DMS153 treated with DMSO at 0.1 percent for 48 hours (cell line): ENCODE measurements around the gene GRB10.
"Not testable (repeated sequence)": the region's sequence is repeated elsewhere in the genome, so short reads cannot be mapped to it uniquely, and the experiment has no call there.

Source experiments
- DNase-seq: peaks from one replicate; lab custom pipeline; 2025; ENCODE audit not compliant: unreplicated experiment; lab: John Stamatoyannopoulos, UW

The GRB10 gene

DNA sequence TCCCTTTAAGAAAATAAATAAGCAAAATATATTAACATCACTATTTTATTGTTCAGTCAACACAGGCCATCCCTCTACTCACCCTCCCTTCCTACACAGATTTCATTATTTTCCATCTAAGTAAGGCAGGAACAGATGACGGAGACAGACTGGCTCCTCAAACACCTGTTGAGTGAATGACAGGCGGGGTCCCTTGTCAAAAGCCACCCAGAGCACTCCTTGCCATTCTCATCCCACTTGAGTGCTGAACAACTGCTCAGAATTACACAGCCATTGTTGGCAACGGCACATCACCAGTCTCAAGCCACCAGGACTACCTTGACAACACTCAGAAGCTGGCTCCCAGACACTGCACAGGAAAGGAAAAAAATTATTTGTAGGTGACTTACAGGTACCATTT, 3.3 kb downstream of the GRB10 start:
- DNase-seq, result peak; percentile 35

DNA sequence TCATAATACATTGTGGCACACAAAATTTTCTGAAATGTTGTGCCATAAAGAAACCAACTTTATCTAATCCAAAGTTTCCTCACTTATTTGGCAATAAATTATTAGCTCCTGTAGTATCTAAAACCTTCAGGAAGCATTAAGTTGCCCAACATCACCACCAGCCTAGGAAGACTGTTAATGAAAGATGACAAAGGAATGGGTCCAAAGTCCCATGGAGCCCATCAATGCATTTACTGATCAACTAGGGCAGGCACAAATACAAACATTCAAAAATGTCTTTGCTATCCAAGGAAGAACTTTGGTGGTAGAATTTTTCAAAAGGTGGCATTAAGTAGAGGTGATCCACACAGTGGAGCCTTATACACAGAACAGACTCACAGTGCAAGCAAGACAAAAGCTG, 4.5 kb downstream of the GRB10 start:
- no peak for DNase-seq

DNA sequence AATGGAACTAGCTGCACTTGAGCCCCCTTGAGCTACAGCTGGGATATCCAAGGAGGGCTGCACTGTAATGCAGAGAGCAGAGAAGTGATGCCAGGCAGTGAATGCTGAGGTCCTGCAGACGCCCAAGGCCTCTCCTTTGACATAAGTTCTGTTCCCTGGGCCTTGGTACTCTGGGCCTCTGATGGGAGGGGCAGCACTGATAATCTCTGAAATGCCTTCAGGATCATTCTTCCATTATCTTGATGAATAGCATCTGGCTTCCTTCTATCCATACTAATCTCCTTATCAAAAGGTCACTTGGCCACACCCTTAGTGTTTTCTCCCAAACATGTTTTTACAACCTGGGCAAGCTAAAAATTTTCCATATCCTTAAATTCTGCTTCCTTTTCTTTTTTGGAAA, 6.9 kb downstream of the GRB10 start:
- no peak for DNase-seq

DNA sequence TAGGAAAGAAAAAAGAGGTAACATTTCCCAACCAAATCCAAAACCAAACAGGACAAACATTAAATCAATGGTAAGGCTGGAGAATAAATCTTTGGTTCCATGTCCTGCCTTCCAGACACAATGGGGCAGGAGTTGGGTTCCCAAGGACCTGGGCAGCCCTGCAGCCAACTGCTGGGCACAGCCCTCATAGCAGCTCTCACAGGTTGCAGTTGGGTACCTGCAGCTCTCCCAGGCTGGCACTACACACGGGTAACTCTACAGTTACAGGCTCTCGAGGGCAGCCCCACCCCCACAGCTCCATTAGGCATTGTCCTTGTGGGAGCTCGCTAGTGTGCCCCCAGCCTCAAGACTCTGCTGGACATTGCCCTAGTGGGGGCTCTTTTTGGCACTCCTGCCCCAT, 7.5 kb downstream of the GRB10 start:
- DNase-seq, result no peak

DNA sequence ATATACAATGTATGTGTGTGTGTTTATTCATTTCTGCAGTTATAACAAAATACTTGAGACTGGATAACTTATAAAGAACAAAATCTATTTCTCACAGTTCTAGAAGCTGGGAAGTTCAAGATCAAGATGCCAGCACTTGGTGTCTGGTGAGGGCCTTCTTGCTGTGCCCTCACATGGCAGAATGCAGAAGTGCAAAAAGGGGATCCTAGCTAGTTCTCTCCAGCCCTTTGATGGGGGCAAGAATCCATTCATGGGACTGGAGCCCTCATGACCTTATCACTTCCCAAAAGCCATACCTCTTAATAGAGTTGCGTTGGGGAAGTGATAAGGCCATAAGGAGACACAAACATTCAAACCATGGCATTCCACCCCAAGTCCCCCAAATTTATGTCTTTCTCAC, 8.4 kb downstream of the GRB10 start:
- DNase-seq, result no peak

DNA sequence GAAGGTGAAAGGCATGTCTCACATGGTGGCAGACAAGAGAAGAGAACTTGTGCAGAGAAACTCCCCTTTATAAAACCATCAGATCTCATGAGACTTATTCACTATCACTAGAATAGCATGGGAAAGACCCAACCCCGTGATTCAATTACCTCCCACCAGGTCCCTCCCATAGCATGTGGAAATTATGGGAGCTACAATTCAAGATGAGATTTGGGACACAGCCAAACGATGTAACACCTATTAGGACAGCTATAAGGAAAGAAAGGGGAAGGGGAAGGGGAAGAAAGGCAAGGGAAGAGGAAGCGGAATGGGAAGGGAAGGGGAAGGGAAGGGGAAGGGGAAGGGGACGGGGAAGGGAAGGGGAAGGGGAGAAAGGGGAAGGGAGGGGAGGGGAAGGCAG, 9.6 kb downstream of the GRB10 start:
- not testable (repeated sequence) for DNase-seq

DNA sequence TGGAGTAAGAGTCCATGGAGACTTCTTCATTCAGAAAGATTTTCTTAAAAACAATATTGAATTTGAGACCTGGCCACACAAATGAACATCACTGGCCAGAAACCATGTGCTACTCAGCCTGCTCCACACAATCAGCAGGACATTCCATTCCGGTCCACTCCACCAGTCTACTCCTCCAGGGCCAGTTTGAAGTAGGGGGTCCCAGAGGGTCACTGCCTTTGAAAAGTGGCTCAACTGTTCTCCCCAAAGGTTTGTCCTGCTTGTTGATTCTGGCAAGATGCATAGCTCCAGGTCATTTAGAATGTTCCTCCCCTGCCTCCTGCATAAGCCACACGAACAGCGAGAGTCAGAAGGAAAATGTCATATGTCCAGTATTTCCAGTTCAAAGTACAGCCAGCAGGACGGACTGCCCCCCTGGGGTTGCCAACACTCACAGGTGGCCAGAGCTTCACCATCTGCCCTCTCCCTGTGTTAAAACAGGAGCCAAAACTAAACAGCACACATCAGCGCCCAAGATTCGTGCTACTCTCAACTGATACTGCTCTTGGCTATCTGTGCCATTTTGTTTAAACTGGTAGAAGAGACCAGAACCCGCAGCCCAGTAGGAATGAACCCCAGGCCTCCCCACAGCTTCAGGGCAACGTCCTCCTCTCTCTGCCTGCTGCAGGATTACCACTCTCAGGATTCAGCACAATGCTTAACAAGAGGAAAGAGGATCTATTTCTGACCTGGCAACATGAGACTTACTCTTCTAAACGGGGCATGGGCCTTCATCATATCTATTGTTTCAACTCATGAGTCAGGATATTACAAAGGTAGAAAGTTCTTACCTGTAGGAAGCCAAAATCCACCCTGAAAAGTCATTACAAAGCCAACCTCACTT, 11.3 kb downstream of the GRB10 start:
- DNase-seq, result no peak

DNA sequence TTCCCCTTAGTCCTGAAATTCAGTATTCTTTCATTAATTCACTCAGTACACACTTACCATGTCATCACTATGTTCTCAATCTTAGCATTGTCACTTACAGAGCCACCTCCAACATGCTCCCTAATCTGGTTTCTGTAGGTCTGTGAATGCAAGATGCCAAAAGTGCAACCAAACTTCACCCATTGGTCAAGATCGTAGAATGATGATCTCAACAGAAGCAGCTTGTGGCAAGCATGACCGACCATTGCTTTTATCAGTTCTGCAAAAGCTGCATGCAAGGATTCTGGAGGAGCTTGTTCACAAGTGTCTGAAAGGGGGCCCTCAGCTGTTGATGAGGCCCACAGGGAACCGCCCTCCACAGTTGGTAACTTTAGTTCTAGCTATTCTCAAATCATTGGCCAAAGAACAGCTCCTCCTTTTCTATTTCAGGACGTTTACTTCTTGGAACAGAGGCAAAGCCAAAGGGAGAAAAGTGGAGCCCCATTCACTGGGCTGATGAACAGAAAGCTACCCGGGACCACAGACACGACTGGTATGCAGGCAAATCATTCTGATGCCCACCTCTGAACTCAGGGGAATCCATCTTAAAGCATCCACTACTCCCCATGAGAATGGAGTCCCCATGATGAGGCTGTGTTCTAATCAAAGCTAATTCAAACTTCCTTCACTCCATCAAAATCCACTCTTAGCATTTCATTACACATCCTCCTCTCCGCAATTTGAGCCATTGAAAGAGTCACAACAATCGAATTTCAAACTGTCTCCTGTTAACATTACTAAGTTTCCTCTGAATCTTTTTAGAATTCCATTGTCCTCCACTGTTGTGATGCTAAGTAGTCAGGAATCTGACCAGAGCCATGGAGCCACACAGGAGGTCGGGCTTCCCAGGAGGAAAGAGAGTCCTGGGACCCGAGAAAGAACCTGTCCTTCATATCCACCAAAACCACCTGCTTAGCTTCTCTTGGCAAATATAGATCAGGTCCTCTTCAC, 13.9 kb downstream of the GRB10 start:
- DNase-seq, result no peak

DNA sequence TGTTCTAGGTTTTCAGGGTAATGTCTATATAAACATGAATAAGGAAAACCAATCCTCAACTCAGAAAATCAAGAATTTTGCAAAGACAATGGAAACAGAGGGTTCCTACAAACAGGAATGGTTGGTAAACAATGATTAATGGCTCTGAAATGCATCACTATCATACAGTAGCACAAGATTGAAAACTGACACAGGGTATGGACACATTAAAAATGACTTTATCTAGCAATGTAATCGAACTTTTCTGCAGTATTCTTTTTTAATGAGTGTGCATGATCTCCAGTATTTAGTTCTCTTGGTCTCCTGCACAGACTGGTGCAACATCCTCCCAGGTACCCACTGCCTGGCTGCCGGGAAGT, 15.9 kb downstream of the GRB10 start:
- DNase-seq, result no peak

DNA sequence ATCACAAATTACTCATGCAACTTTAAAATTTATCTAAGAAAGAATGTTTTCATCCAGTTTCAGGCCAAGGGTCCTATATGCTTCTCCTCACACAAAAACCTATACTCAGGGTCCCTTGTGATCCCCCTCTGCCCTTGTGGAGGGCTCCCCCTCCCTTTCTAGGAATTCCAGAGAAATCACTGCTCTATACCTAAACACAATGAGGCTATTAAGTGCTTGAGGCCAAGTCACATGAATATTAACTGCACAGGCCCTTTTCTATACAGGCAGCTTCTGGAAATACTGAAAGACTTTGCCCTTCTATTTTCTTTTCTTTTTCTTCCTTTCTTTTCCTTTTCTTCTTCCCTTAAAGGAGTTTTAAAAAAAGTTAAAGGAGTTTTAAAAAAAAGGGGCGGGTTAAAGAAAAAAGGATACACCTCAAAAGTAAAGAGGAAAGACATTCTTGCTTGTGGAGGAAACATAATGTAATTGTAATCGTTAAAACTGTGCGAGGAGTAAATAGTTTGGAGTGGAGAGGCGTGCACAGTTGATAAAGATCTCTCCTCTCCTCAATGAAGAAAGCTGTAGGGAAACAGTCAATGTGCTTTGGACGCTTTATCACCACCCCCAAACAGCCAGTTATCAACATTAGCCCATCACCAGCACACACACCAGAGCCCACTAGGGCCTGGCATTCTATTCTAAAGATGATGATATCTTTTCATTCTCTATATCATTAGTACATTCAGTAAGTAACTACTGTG, 16.4 kb downstream of the GRB10 start:
- no peak for DNase-seq

DNA sequence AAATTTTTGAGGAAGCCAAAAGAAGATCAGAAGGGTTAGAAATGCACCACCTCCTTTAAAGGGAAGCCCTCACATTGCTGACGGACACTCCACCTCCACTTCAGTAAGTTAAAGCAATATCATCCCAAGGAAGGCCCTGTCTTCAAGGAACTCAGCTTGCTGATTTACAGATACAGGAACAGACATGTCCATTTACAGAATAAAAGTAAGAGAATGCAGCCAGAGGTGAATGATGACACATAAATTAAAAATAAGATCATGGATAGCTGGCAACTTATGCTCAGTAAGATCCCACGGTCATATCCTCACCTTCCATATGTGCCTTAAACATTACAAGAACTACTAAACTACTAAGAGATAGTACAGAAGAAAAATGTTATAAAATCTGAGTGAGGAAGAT, 20.4 kb downstream of the GRB10 start:
- no peak for DNase-seq

DNA sequence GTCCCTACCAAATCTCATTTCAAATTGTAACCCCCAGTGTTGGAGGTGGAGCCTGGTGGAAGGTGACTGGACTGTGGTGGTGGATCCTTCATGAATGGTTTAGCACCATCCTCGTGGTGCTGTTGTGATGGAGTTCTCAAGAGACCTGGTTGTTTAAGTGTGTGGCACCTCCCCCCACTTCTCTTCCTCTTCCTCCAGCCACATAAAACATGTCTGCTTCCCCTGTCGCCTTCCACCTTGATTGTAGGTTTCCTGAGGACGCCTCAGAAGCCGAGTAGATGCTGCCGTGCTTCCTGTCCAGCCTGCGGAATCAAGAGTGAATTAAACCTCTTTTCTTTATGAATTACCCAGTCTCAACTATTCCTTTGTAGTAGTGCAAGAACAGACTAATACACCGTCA, 21.0 kb downstream of the GRB10 start:
- no peak for DNase-seq

DNA sequence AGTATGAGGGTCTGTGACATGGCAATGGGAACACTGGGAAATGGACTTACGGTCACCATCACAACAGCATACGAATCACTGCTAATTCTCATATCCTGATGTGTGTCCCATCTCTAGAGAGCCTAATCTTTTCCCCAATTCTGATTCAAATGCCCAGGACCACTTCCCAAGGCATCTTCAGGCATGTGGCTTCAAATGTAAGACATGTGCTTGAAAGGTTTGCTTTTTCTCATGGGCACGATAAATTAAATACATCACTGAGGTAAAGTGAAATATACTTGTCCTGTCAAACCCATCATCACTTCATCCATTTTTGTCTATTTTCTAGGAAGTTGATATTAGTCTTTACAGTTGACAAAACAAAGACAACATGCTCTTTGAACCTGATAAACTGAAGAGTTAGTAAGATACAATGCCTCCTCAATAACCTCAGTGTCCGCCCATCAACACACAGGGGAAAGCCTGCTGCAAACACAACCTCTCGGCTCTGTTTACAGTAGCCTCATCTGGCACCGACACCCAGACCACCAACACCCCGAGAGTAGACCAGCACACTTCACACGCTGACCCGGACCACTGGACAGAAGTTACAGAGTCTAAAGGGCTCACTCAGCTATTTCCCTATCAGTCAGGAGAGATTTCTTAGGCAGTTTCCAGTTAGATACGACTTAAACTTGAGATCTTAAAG, 24.8 kb downstream of the GRB10 start:
- DNase-seq, result no peak

DNA sequence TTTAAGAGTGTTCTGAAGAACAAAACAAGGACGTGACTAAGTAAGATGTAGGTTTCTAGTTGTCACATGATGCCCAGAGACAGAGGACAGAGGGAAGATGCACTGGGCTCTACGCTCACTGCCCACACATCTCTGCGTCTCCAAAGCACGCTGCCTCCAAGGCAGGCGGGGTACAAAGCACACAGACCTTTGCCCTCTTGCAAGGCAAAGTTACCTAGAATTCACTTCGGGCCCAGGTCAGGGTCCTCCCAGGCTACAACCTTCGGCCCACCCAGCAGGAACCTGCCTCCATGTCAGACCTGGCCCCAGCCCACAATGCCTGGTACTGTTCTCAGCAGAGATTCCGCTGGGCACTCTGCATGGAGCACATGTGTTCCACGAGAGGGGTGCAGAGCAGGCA, 26.5 kb downstream of the GRB10 start:
- DNase-seq, result no peak

DNA sequence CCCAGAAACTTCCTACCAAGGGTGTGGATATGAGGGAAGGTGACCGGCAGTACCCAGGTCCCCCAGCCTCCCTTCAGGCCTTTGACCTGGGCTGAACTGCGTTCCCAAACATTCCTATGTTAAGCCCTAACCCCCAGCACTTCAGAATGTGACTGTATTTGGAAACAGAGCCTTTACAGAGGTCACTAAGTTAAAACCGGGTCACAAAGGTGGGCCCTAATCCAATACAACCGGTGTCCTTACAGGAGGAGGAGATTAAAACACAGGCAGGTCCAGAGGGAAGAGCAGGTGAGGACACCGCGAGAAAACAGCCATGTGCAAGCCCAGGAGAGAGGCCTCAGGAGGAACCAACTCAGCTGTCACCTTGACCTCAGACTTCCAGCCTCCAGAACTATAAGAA, 28.0 kb downstream of the GRB10 start:
- DNase-seq, result no peak

DNA sequence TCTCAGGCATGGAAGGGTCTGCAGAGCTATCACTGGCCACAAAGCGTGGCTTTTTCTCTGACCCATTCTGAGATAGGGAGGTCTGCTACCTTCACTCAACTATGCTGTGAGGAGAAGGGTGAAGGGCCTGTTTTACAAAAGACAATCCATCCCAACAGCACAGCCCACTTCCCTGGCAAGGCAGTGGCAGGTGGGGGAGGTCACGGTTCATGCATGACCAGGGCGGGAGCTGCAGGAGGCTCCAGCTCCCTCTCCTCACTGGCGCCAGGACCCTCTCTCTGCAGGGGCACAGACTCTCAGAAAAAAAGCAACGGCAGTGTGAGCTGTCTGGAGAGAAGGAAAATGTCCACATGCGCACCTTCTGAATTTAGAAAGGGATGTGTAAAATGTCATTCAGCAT, 28.5 kb downstream of the GRB10 start:
- DNase-seq, result no peak

DNA sequence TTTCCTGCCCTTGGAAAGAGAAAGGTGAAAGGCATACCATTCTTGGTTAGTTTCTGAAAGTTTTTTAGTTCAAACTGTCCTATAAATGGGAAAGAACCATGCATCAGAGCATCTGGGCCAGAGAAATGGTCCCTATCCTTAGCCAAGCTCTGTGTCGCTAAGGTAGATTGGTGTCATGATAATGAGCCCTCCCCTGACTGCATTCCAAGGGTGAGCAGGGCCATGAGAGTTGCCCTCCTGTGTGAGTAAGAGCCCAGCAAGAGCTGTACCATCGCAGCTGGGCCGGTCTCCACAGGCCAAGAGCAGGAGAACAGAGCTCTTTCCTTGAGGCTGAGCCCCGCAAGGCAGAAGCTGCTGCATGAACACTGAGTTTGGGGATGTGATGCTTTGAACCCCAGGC, 30.3 kb downstream of the GRB10 start:
- no peak for DNase-seq

DNA sequence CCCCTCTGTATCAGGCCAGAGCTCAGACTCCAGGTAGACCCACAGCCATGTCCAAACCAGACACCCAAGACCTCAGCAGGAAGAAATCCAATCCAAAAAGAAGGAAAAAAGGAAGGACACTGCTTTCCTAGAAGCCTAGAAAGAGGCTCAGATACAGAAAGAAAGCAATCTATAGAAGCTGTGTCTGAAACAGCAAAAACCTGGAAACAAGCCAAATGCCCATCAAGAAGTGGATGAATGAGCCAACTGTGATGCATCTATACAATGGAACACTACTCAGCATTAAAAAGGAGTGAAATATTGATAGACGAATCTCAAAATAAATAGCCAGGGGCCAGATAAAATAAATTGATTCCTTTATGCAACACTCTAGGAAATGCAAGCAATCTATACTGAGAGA, 31.6 kb downstream of the GRB10 start:
- no peak for DNase-seq

DNA sequence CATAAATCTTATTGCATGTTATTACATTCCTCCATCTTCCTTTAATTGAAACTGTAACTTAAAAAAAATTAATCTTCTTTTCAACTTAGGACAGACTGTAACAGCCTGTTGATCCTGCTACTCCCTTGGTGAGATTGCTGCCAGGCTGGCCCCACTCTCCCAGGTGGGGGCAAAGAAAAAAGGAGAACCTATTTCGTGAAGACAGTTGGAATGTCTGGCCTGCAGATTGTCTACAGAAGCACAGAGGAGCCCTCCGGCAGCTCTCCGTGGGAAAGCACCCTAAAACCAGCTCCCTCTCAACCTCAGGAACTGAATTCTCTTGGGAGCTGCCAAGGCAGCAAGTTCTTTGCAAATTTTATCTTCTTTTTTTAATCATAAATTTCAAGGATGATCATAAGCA, 32.8 kb downstream of the GRB10 start:
- no peak for DNase-seq

DNA sequence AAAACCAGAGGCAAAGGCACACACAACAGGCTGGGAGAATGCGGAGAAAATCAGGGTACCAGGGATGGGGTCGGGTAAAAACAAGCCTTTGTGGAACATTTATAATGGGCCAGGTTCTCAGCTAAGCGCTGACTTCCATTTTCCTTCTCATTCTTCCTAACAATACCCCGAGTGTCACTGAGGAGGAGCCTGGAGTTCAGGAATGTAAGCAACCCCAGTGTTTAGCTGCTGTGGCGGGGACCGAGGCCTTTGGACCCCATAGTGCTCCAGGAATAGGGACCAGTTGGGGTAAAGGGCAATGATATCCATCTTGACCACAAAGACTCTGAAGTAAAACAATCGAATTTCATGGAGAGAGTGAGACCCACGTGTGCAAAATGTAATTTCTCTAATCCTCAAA, 34.2 kb downstream of the GRB10 start:
- DNase-seq, result no peak

DNA sequence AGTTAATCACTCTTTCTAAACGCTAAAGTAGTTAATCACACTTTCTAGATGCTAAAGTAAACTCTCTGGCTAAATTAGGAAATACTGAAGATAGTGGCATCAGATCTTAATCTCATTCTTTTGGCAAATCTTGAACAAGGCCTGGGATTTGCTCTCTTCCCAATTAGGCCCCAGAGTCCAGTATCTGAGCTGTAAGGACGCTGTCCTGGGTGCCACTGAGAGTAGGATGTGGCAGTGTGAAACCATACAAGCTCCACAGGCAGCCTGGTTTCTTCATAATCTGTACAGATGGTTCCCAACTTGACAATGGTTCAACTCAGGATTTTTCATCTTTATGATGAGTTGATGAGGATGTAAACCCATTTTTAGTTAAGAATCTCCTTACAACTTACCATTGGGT, 36.9 kb downstream of the GRB10 start:
- no peak for DNase-seq
